ENCODE data around the gene MSI2. TPM values are rescaled to one million over a fixed set of nuclear protein-coding genes. Genes with fewer than 3 reads are reported as not detected.

MSI2 gene
- total RNA-seq, 1 donor from 2014 or later: 23.1 TPM

DNA sequence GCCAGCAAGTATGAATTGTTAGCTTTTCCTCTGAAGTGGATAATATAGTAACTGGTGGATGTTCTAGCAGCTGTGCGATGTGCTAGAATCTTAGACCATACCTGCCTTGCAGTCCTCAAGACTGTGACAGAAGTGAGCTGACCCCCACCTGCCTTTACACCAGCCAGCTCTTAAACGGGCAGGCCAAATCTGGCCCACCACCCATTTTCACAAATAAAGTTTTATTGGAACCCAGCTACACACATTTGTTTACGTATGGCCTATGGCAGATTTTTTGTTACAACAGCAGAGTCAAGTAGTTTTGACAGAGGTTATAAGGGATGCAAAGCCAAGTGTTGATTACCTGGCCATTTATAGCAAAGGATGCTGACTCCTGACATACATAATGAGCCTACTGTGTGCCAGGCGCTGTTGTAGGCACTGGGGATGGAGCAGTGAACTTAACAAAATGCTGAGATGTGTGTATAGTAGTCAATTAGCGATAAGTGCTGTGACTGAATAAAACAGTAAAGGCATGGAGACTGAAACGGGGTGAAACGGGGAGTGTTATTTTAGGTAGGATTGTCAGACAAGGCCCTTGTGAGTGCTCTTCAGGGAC is 79.0 kb downstream of the MSI2 start:
- TF ChIP-seq, protein P1, sequence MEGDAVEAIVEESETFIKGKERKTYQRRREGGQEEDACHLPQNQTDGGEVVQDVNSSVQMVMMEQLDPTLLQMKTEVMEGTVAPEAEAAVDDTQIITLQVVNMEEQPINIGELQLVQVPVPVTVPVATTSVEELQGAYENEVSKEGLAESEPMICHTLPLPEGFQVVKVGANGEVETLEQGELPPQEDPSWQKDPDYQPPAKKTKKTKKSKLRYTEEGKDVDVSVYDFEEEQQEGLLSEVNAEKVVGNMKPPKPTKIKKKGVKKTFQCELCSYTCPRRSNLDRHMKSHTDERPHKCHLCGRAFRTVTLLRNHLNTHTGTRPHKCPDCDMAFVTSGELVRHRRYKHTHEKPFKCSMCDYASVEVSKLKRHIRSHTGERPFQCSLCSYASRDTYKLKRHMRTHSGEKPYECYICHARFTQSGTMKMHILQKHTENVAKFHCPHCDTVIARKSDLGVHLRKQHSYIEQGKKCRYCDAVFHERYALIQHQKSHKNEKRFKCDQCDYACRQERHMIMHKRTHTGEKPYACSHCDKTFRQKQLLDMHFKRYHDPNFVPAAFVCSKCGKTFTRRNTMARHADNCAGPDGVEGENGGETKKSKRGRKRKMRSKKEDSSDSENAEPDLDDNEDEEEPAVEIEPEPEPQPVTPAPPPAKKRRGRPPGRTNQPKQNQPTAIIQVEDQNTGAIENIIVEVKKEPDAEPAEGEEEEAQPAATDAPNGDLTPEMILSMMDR (IDR thresholded peaks at IDR 0.05): no peak
- DNase-seq (ENCODE audit: low spot score): no peak
- Mint-ChIP-seq H3K4me1 (ENCODE audit: low read depth) (no peaks in the 10 kb centered on the region), H3K4me3 (ENCODE audit: unreplicated experiment) (no peak overlapping the region), H3K36me3 (ENCODE audit: low read depth) (no peaks in the 10 kb centered on the region), H3K27me3 (ENCODE audit: low read depth) (no peaks in the 10 kb centered on the region), H3K27ac (ENCODE audit: unreplicated experiment) (no peak overlapping the region), H3K9me3 (ENCODE audit: low read depth) (peaks cover 3% of the 10 kb centered on the region)

DNA sequence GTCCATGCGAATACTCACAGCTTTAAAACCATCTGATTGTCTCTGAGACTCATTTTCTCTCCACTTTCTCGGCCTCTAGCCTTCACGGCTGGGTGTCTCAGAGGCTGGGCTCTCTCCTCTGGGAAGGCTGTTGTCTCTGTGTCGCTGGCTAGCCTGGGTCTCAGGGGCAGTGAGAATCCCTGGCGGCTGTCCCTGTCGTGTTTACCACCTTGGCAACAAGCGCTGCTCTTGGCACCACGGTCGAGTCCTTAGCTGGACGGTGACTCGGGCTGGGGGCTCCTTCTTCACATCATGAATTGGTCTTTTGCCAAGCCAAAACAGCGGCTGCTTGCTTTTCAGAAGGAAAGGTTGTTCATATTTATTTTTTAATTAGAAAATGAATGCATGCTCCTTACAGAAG is 81.1 kb downstream of the MSI2 start:
- Mint-ChIP-seq H3K9me3 (ENCODE audit: low read depth) (peaks cover 3% of the 10 kb centered on the region), H3K27me3 (ENCODE audit: low read depth) (no peaks in the 10 kb centered on the region), H3K4me1 (ENCODE audit: low read depth) (no peaks in the 10 kb centered on the region), H3K36me3 (ENCODE audit: low read depth) (peaks cover 3% of the 10 kb centered on the region), H3K27ac (ENCODE audit: unreplicated experiment) (no peak overlapping the region), H3K4me3 (ENCODE audit: unreplicated experiment) (no peak overlapping the region)
- TF ChIP-seq, protein P1 (IDR thresholded peaks at IDR 0.05): no peak
- no peak for DNase-seq (ENCODE audit: low spot score)

DNA sequence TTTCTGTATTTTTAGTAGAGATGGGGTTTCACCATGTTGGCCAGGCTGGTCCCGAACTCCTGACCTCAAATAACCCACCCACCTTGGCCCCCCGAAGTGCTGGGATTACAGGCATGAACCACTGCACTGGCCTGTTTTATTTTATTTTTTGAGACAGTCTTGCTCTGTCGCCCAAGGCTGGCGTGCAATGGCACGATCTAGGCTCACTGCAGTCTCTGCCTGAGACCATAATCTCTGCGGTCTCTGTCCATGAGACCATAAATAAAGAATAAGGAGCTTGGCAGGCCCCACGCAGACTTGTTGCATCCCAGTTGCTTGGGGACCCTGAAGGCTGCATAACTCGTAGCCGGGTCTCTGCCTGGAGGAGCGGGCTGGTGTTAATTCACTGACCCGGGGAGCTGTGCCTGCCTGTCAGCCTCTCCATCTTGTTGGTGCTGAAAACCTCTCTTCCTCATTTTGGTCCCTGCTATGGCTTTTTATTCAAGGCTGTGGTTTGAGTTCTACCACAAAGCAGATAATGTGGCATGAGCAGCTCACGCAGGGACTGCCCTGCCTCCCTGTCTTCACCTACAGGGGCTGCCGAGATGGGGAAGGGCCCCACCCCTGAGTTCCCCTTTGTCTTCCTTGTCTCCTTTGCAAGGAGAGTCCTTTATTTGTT is 82.1 kb downstream of the MSI2 start:
- Mint-ChIP-seq H3K9me3 (ENCODE audit: low read depth) (peaks cover 3% of the 10 kb centered on the region), H3K27me3 (ENCODE audit: low read depth) (no peaks in the 10 kb centered on the region), H3K4me3 (ENCODE audit: unreplicated experiment) (no peak overlapping the region), H3K36me3 (ENCODE audit: low read depth) (peaks cover 3% of the 10 kb centered on the region), H3K4me1 (ENCODE audit: low read depth) (no peaks in the 10 kb centered on the region), H3K27ac (ENCODE audit: unreplicated experiment) (no peak overlapping the region)
- TF ChIP-seq, protein P1 (IDR thresholded peaks at IDR 0.05): no peak
- DNase-seq (ENCODE audit: low spot score): no peak

DNA sequence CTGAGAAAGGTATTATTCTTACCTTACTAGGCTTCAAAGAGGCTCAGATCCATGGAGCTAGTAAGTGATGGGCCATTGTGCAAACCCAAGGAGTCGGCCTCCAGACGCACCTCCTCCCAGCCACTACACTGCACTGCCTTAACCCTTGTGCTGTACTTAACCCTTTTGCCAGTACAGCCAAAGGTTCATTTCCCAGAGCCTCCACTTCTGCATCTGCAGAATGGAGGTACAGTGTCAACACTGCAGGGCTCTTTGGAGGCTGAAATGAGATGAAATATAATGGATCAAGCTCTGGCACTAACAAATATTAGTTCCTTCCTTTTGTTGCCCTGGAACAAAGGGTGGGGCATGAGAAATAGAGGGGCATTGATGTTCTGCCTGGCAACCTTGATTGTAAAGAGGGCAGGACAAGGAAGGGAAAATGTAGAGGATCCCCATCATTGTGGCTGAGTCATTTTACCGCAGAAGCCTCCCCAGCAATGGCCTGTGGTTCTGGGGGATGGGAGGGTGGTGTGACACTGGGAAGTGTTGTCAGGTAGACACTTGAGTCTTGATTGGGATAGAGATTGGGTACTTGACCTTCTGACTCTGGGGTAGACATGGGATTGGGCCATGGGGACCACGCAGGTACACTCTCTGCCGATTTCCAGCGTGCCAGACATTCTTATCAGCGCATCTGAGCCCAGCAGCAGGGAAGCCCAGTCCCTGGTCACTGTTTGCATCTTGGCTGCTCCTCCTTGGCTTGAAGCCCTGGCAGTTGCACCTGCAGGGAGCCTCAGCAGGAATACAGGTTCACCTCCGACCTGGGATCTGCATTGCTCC is 84.0 kb downstream of the MSI2 start:
- Mint-ChIP-seq H3K4me3 (ENCODE audit: unreplicated experiment) (no peak overlapping the region), H3K27me3 (ENCODE audit: low read depth) (no peaks in the 10 kb centered on the region), H3K27ac (ENCODE audit: unreplicated experiment) (no peak overlapping the region), H3K4me1 (ENCODE audit: low read depth) (no peaks in the 10 kb centered on the region), H3K9me3 (ENCODE audit: low read depth) (peaks cover 3% of the 10 kb centered on the region), H3K36me3 (ENCODE audit: low read depth) (peaks cover 3% of the 10 kb centered on the region)
- no peak for DNase-seq (ENCODE audit: low spot score)
- TF ChIP-seq, protein P1 (IDR thresholded peaks at IDR 0.05): no peak

Measured in chondrocyte (in vitro differentiated cells).